Ureter (tissue), 1 donor: ENCODE results near the gene TANGO2. TPM values are rescaled to one million over a fixed set of nuclear protein-coding genes. Genes with fewer than 3 reads are reported as not detected.

Source experiments
- DNase-seq: peaks from one replicate; pipeline ENCODE4 v3.0.0-alpha.2; 2020; ENCODE audit warnings: low spot score
- total RNA-seq: library from RNA; stranded (reverse); gene quantifications from one replicate; pipeline ENCODE4 v1.2.4, GENCODE V29; 2023
- donor health status: DM: yes; HTN: yes; CAD: no.

TANGO2 gene
- total RNA-seq, 1 donor from 2014 or later = 28.8 TPM

GRCh38 chr22:20043057-20043996, 22.4 kb downstream of the TANGO2 start:
- no peak for DNase-seq

DNA sequence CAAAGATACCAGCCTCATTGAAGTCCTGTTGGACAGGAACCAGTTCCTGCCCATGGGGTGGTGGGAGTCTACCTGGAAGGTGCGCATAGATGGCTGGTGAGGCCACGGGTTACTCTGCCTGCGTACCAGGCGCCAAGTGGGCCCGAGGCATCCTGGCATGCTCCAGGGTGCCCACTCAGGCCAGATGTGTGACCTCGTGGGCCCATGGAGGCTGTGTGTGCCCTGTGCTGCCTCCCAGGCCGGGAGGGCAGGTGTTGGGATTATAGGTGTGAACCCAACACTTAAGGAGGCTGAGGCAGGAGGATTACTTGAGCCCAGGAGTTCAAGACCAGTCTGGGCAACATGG, 23.1 kb downstream of the TANGO2 start:
- DNase-seq = no peak

- no peak for DNase-seq
Measured at GRCh38 chr22:20044495-20045151, 23.7 kb downstream of the TANGO2 start.

GRCh38 chr22:20046730-20047129, 25.8 kb downstream of the TANGO2 start:
- no peak for DNase-seq

GRCh38 chr22:20051927-20052308, 31.0 kb downstream of the TANGO2 start:
- DNase-seq = no peak

DNA sequence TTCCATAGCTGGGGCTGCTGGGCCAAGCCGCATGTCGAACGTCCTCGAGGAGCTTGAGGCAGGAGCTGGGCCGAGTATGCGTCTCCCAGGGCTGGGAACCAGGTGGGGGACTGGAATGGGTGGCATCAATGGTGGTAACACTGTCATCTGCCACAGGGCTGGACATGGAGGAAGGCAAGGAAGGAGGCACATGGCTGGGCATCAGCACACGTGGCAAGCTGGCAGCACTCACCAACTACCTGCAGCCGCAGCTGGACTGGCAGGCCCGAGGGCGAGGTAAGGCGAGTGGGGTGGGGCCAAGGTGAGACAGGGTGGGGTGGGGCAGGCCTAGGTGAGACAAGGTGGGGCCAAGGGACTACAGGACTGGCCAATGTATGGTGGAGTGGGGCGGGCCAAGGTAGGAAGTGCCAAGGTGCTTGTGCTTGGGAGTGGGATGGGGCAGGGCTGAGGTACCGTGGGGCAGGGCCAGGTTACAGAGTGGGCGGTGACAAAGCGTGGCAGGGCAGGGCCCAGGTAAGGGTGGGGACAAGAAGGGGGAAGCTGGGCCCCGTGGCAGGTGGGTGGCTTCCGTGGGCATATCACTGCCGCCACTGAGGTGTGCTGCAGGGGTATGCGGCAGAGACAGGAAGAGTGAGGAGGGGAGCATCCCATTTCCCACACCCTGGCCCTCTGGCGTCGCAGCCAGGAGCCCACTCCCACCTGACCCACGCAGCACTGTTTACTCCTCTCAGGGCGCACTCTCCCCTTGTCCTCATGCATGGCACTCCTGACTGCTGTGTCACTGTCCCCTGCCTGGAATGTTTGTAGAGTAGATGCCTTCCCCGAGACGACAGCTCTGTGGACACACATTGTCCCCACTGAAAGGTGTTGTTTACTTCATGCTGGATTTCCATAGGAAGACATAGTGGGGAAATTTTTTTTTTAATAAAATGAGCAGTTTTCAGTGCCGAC, 31.7 kb downstream of the TANGO2 start:
- DNase-seq = no peak

- no peak for DNase-seq
Measured at GRCh38 chr22:20053407-20054033, 32.6 kb downstream of the TANGO2 start.

GRCh38 chr22:20054034-20054427, 33.1 kb downstream of the TANGO2 start:
- no peak for DNase-seq

DNA sequence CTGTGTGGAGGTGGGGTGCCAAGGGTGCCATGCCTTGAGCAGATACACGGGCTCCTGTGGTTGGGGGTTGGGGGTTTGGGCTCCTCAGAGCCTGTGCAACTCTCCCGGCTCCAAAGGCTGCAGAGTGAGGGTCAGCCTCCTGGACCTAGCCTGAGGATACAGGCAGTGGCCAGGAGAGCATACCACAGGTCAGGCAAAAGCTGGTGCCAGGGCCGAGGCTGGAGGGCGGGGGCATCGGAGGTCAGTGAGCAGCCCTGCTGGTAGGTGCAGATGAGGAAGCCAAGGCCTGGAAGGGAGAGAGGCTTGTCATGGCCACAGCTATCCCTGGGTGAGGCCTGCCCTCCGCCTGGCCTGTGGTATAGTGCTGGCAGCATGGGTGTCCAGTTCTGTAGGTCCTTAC, 33.6 kb downstream of the TANGO2 start:
- no peak for DNase-seq

GRCh38 chr22:20055144-20055543, 34.2 kb downstream of the TANGO2 start:
- DNase-seq = no peak

GRCh38 chr22:20055654-20056053, 34.7 kb downstream of the TANGO2 start:
- no peak for DNase-seq

DNA sequence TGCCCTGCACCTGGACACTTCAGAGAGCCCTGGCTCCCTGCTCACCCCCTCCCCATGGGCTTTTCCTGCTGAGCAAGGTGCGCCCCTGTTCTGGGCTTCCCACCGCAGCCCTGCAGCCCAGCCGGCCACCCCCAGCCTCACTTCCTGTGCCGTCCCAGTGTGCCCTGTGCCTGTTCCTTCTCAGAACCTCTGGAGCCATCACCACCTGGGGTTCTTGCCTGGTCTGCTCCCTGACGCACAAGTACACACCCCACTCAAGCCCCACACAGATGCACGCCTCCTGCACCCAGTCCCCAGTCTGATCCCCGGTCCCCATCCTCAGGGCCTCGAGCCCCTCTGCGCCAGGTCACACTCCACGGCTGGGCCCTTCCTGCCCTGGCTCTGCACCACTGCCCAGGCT, 35.3 kb downstream of the TANGO2 start:
- DNase-seq = no peak

DNA sequence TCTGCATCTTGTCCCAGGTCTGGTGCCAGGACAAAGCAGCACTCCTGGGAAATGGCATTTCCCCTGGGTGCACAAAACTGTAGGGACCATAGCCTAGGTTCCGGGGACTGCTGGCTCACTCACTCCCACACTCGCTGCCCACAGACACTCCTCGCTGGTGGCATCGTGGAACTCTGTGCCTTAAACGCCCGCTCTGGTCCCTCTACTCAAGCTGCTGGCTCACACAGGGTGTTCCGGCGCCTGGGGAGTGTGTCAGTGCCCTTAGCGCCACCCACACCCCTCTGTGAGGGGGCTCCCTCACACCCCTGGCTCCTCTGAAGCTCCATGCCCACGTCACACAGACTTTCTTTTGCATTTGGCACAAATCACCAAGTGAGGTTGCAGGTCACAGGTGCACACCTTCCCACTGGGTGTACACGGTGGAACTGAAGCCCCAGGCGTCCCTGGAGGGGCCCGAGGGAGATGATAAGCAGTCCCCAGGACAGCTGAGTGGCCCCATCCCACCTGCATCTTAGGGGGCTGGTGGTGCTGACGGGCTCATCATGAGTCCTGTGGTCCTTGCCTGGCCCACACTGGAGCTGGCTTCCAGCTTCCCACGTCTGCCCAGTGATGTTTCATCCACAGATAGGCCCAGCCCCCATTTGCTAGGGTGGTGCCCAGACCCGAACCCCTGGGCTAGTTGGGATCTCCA, 35.9 kb downstream of the TANGO2 start:
- no peak for DNase-seq

DNA sequence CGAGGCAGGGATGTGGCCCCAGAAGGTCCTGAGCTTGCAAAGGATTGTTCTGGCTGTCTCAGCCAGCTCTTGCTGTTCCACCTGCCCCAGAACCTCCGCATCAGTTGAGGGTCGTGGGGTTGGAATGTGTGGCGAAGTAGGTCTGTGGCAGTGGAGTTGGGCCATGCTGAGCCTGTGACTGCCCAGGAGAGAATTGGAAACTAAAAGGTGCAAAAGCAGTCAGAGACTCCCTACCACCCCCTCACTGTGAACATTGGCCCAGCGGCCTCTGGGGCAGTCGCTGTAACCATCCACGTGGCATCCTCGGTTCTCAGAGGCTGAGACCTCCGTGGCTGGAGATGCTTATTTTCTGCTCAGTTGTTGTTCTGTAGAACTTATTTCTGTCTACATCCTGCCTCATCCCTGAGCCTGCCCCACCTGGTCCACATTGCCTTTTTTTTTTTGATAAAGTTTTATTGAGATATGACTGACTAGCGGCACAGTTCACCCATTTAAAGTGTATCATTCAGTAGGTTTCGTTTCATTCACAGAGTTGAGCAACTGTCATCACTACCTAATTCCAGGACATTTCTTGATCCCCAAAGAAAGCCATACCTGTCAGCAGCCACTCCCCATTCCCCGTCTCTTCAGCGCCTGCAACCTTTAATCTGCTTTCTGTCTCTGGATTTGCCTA, 36.8 kb downstream of the TANGO2 start:
- DNase-seq = no peak

- no peak for DNase-seq
Measured at GRCh38 chr22:20058989-20059770, 38.3 kb downstream of the TANGO2 start.

GRCh38 chr22:20060700-20061480, 40.0 kb downstream of the TANGO2 start:
- DNase-seq = no peak

DNA sequence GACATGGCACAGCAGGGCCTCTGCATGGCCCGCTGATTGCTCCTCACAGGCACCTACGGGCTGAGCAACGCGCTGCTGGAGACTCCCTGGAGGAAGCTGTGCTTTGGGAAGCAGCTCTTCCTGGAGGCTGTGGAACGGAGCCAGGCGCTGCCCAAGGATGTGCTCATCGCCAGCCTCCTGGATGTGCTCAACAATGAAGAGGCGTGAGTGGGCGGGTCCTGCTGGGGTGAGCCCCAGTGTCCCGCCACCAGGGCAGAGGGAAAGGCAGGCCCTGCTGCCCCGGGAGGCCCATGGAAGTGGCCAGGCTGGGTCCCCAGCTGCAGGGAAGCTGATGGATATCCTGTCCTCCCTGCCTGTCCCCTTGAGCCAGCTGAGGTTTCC, 40.6 kb downstream of the TANGO2 start:
- DNase-seq = no peak

DNA sequence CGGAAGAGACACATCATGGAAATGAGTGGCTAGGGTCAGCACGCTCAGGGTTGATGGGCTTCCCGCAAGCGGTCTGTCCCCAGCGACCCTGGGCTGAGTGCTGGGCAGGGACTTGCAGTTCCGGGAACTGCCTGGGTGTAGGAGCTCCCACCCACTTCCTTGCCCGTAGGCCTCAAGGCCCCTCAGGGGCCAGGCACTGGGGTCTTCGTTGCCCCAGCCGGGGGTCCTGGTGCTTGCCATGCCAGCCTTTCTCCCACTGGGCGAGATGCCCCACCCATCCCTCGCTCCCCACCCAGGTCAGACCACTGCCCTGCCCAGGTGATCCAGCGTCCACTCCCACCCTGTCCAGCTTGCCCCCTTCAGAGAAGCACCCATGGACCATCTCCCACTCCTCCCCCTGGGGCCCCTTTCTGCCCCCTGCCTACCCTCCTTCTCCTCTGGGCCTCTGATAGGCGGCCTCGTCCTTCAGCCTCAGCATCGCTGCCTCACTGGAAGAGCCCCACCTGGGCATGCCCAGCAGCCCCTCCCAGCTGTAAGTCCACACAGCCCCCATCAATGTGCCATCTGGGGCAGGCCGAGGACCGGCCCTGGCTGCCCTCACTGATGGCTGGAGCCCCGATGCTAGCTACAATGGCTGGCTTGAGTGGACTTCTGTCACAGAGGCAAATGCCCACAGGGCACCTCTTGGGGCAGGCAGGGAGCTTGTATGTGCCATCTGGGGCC, 41.3 kb downstream of the TANGO2 start:
- no peak for DNase-seq
